Fibroblast of the aortic adventitia (primary cell): ENCODE data around the gene MAN2A1. TPM values are rescaled to one million over a fixed set of nuclear protein-coding genes. Genes with fewer than 3 reads are reported as not detected.

Experiments used
- DNase-seq: peaks from one replicate; pipeline ENCODE4 v3.0.0-alpha.2; 2010; ENCODE audit warnings: low read depth
- H3K4me3 ChIP-seq: 2 replicates; pipeline ENCODE4 v1.5.1; 2011; ENCODE audit warnings: low read depth, mild to moderate bottlenecking, control low read depth, low read length, moderate library complexity
- CTCF ChIP-seq: IDR thresholded peaks from 2 replicates; pipeline ENCODE4 v1.5.1; 2011; ENCODE audit warnings: mild to moderate bottlenecking, low read length, control low read depth, inconsistent platforms; ENCODE audit not compliant: insufficient read depth
- total RNA-seq: library from RNA; depleted of rRNA; stranded (reverse); fragments of >200 nt; gene quantifications from 2 replicates; pipeline ENCODE4 v1.2.3, GENCODE V29; 2012; ENCODE audit warnings: low replicate concordance

Gene MAN2A1
- total RNA-seq, 1 donor = 62.3 TPM

- DNase-seq = no peak
- H3K4me3 ChIP-seq = no peak overlapping the region
- TF ChIP-seq CTCF = no peak
Observed at GRCh38 chr5:109703166-109703565, 13.4 kb downstream of the MAN2A1 start.

GRCh38 chr5:109703829-109704228 is 14.1 kb downstream of the MAN2A1 start:
- DNase-seq = peak; percentile 73
- TF ChIP-seq CTCF = no peak
- no peak overlapping the region for H3K4me3 ChIP-seq

DNA sequence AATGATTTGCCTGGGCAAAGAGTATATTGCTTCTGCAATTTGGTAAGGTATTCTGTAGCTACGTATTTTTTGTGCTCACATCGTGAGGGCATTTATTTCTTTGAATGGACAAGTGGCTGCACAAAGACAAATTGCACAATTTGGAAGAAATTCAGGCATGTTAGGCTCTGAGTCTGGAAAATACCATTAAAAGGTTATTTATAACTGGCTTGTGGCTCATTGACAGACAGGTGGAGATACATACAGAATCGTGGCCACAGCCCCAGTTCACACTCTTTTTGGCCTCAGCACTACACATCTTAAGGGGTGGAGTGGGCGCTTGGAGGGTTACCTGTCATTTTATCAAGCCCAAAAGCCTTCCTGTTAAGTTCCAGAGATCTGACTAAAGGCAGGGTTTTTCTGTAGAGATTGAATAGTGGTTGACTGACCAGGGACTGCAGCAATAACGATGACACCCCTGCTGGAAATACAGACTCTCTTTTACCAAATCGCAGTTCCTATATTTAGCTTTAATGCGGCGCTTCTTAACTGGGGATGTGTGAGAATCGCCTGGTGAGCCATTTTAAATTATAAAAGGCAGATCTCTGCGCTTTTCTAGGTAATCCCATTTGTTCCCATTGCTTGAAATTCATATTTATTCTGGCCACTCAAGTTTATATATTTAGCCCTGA is 14.7 kb downstream of the MAN2A1 start:
- no peak overlapping the region for H3K4me3 ChIP-seq
- peak; percentile 71 for DNase-seq
- TF ChIP-seq CTCF = no peak

DNA sequence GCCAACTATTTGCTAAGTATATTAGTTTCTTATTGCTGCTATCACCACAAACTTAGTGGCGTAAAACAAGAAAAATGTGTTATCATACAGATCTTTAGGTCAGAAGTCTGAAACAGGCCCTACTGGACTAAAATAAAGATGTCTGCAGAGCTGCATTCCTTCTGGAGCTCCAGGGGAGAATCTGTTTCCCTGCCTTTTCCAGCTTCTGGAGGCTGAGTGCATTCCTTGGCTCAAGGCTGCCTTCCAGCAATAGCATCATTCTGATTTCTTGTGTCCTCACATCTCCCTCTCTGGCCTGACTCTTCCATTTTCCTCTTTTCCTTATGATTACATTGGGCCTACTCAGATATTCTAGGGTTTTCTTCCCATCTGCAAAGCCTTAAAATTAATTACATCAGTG is 15.9 kb downstream of the MAN2A1 start:
- no peak for TF ChIP-seq CTCF
- no peak overlapping the region for H3K4me3 ChIP-seq
- peak; percentile 81 for DNase-seq

DNA sequence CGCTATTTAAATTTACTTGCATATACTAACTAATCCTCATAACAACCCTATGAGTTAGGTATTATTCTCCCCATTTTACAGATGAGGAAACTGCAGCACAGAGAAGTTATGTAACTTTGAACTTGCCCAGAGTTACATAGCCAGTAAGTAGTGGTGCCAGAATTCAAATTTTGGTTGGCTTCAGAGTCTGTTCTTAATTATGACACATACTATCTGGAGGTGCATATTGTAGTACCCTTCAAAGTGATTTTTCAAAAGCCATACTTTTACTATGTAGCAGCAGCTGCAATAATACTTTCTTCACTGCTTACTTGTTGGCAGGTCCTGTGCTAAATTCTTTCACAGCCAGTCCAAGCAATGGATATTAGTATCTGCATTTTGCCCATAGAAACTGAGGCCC is 16.4 kb downstream of the MAN2A1 start:
- DNase-seq = peak; percentile 56
- H3K4me3 ChIP-seq = no peak overlapping the region
- TF ChIP-seq CTCF = no peak

GRCh38 chr5:109707531-109707930 is 17.8 kb downstream of the MAN2A1 start:
- no peak for TF ChIP-seq CTCF
- no peak overlapping the region for H3K4me3 ChIP-seq
- DNase-seq = no peak

DNA sequence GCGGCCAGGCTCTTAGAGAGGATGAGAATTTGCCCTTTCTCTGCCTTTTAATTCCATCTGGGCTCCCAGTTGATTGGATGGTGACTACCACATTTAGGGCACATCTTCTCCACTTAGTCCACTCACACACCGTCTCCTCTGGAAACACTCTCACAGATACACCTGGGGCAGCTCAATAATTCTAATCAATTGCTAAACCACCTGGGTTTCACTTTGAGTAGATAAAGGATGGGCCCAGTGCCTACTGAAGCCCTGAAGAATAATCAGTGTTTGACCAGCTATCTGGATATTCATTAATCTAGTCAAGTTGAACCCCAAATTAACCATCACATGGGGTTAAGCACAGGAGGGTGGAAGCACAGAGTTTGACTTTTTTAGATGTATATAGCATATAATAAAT is 19.1 kb downstream of the MAN2A1 start:
- no peak for DNase-seq
- H3K4me3 ChIP-seq = no peak overlapping the region
- TF ChIP-seq CTCF = no peak
